Measurements from ENCODE around the gene TFDP3.

The TFDP3 gene

DNA sequence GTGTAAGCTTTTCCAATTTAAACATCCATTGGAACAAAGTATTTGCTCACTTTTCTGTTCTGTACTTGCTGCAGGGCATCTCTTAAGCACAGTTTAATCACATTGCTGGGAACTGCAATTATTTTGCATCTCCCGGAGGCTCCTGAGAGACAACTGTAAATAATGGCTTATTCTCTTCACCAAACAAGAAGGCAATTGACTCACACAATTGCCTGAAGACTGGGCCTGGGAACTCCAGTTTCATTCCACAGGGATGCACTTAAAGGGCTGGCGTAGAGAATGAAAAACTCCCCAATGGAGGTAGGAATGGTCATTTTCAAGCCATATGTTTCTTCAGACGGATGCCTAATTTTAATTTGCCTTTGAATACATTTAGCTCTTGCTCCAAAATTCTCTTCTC lies 29.5 kb downstream of the TFDP3 start:
- in situ Hi-C loops (cut with MboI; ENCODE audit: low sequenced_read_pairs) = no loop called here

DNA sequence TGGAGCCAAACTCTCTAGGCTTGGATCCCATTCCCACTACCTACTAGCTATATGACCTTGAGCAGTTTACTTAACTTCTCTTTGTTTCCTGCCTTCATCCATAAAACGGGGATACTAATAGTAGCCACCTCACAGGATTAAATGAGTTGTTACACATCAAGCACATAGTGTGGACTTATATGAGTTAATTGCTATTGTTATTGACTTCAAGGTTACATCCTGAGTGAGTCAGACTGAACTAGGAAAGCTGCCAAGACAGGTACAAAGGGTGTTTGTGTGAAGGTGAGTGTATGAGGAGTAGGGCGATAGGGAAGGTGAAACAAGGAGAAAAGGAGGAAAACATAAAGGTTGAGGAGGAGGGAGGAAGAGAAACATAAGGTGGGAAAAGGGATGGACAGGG lies 32.2 kb downstream of the TFDP3 start:
- in situ Hi-C loops (cut with MboI; ENCODE audit: low sequenced_read_pairs) = no loop called here

DNA sequence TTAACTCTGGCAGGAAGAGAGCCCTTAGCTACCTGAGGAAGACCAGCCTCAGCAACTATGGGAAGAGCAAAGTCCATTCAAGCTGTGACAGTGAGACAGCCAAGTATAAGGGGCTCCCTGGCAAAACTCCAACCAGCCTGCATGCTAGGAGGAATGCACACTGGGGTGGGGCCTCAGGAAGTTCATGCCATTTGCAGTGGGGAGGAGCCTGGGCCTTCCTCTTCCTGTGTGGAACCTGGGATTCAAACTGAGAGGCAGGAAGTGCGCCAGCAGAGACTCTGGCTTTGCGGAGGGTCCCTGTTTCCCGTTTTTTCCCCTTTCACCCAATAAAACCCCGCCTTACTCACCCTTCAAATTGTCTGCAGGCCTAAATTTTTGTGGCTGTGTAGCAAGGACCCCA lies 33.0 kb downstream of the TFDP3 start:
- in situ Hi-C loops (cut with MboI; ENCODE audit: low sequenced_read_pairs) = no loop called here

DNA sequence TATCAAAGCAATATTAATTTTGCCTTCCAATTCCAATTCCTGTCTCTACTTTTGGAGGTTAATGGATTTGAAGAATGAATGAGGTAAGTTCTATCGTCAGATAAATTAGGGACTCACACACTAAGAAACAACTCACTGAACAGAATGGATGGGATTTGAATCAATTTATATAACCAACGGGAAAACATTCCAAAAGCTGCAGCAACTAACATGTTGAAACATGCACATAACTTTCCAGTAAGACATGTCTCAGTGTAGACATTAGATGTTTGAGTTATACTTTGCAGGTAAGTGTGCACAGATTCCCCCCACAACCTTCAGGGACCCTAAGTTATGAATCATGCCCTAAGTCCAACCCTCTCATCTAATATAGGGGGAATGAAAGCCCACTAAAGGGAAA lies 34.3 kb downstream of the TFDP3 start:
- in situ Hi-C loops (cut with MboI; ENCODE audit: low sequenced_read_pairs) = no loop called here

DNA sequence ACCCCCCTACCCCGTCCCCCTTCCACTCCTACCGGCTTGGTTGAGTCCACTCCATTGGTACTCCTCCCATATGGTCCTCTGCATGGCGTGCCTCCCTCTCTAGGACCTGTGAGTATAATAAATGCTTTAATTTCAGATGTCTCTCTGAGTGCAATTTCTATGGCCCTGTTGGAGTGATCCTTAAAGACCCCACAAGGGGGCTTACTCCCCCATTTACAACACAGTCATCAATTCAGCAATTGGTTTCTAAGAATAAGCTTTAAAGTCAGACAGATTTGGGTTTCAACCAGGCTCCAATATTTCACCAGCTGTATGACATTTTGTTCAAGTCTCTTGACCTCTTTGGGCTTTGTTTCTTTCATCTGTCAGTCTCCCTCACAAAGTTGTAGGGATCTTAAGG lies 38.7 kb downstream of the TFDP3 start:
- in situ Hi-C loops (cut with MboI; ENCODE audit: low sequenced_read_pairs) = no loop called here

DNA sequence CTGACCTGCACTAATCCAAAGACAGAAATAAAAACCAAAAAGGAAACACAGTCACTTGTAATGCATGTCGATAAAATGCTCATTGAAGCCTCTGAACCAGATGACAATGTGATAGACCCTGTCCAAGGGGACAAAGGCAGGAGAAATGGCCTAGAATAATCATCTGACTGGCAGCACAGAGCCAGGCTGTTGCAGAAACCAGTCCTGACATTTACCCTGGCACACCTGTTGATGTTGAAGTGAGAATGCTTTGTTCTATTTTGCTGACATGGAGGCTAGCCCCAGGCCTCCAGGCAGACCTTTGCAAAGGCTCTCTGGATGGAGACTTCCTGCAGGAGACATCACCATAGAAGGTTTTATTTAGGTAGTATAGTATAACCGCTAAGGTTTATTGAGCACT lies 41.0 kb downstream of the TFDP3 start:
- in situ Hi-C loops (cut with MboI; ENCODE audit: low sequenced_read_pairs) = no loop called here

DNA sequence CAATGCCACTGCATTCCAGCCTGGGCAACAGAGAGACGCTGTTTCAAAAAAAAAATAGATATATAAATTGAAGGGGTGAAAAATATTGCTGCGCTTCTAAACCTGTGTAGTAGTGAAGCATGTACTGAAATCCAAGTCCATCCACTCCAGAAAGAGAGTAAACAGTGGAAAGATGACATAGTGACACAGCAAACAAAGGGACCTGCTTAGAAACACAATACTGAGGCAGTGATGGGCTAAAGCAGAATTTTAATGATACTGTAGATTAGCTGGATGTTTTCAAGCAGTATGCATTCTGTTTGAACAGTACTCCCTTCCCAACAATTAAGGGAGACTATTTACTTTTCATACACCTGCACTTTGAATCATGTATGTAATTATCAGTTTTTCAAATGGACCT lies 42.5 kb downstream of the TFDP3 start:
- in situ Hi-C loops (cut with MboI; ENCODE audit: low sequenced_read_pairs) = no loop called here

DNA sequence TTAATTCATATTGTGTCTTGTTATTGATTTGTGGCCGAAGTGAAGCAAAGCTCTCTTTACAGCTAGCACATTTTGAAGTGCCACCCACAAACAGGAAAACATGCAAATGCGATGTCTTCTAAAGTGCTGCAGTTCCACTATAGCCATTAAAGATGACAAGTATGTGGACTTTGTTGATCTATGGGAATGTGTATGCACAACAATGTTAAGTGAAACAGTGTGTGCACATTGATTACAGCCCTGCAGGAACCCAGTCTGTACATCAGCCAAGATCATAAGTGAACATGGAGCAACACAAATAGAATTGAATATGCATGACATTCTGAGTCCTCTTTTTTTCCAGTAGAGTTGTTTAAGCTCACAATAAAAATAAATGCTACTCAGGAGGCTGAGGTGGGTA lies 43.0 kb downstream of the TFDP3 start:
- in situ Hi-C loops (cut with MboI; ENCODE audit: low sequenced_read_pairs) = no loop called here

DNA sequence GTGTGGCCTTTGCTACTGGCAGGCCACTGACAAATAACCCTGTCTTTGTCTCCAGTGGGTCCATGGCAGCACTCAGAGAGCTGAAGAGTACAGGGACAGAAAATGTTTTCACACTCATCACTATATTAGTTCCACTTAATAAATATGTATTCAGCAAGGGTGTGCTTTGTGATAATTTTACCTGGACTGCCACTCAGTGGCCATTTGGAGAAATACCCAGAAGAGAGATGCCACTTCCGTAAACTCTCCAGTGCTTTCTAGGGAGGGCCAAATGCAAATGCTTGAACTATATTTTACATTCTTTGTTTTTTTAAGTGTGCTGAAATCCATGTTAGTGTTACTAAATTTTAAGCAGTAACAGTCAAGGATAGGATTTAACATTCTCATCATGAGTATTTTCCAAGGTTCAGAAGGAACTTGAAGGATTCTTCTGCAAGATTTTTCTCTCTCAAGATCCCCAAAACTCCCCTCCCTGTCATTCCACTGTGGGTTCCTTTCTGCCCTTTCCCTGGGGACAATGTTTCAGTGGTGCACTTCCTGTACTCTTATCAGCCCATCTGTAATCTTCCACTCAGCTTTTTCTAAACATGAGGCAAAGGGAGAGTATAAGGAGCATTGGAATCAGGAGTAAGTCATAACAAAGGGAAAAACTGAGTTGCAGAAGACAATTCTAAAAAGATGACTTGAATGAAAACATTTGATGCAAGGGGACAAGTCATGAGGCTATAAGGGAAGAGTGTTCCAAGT lies 46.0 kb downstream of the TFDP3 start:
- in situ Hi-C loops (cut with MboI; ENCODE audit: low sequenced_read_pairs) = no loop called here
